Measurements from ENCODE around the gene RUBCNL.

RUBCNL gene

GRCh38 chr13:46343279-46343994 lies 43.6 kb downstream of the RUBCNL start:
- in situ Hi-C loops (cut with MboI; ENCODE audit: low pct_unique_long_range_greater_than_20kb, low sequenced_read_pairs) = no loop called here
- DNase-seq = no peak

- in situ Hi-C loops (cut with MboI; ENCODE audit: low pct_unique_long_range_greater_than_20kb, low sequenced_read_pairs) = no loop called here
- no peak for DNase-seq
Measured at GRCh38 chr13:46342538-46342937, 44.5 kb downstream of the RUBCNL start.

- in situ Hi-C loops (cut with MboI; ENCODE audit: low pct_unique_long_range_greater_than_20kb, low sequenced_read_pairs) = no loop called here
- DNase-seq = peak; percentile 32
Measured at GRCh38 chr13:46341112-46341711, 45.8 kb downstream of the RUBCNL start.

GRCh38 chr13:46340631-46341111 lies 46.4 kb downstream of the RUBCNL start:
- DNase-seq = no peak
- in situ Hi-C loops (cut with MboI; ENCODE audit: low pct_unique_long_range_greater_than_20kb, low sequenced_read_pairs) = no loop called here

GRCh38 chr13:46340011-46340410 lies 47.0 kb downstream of the RUBCNL start:
- DNase-seq = no peak
- in situ Hi-C loops (cut with MboI; ENCODE audit: low pct_unique_long_range_greater_than_20kb, low sequenced_read_pairs) = no loop called here

- peak; percentile 92 for DNase-seq
Measured at GRCh38 chr13:46339035-46339666, 47.9 kb downstream of the RUBCNL start.

GRCh38 chr13:46337700-46338099 lies 49.4 kb downstream of the RUBCNL start:
- no peak for DNase-seq
- in situ Hi-C loops (cut with MboI; ENCODE audit: low pct_unique_long_range_greater_than_20kb, low sequenced_read_pairs) = no loop called here

More at GRCh38 chr13:46339035-46339666, 47.9 kb downstream of the RUBCNL start:
- in situ Hi-C loops (cut with MboI; ENCODE audit: low pct_unique_long_range_greater_than_20kb, low sequenced_read_pairs) = no loop called here

- in situ Hi-C loops (cut with MboI; ENCODE audit: low pct_unique_long_range_greater_than_20kb, low sequenced_read_pairs) = no loop called here
- no peak for DNase-seq
Measured at GRCh38 chr13:46334035-46334822, 52.8 kb downstream of the RUBCNL start.

- in situ Hi-C loops (cut with MboI; ENCODE audit: low pct_unique_long_range_greater_than_20kb, low sequenced_read_pairs) = no loop called here
- DNase-seq = no peak
Measured at GRCh38 chr13:46332772-46333171, 54.3 kb downstream of the RUBCNL start.

- DNase-seq = no peak
- in situ Hi-C loops (cut with MboI; ENCODE audit: low pct_unique_long_range_greater_than_20kb, low sequenced_read_pairs) = no loop called here
Measured at GRCh38 chr13:46329624-46330023, 57.4 kb downstream of the RUBCNL start.

GRCh38 chr13:46327246-46327645 lies 59.8 kb downstream of the RUBCNL start:
- no peak for DNase-seq
- in situ Hi-C loops (cut with MboI; ENCODE audit: low pct_unique_long_range_greater_than_20kb, low sequenced_read_pairs) = no loop called here

GRCh38 chr13:46324976-46325375 lies 62.1 kb downstream of the RUBCNL start:
- in situ Hi-C loops (cut with MboI; ENCODE audit: low pct_unique_long_range_greater_than_20kb, low sequenced_read_pairs) = loop anchor here (25.0 kb wide), 1 partner anchor 713 kb away; the partner anchor contains the start of gene ERICH6B
- no peak for DNase-seq

GRCh38 chr13:46321494-46322225 lies 65.4 kb downstream of the RUBCNL start:
- DNase-seq = peak; percentile 71
- in situ Hi-C loops (cut with MboI; ENCODE audit: low pct_unique_long_range_greater_than_20kb, low sequenced_read_pairs) = loop anchor here (25.0 kb wide), 1 partner anchor 709 kb away; the partner anchor contains the start of gene ERICH6B

- in situ Hi-C loops (cut with MboI; ENCODE audit: low pct_unique_long_range_greater_than_20kb, low sequenced_read_pairs) = loop anchor here (25.0 kb wide), 1 partner anchor 709 kb away; the partner anchor contains the start of gene ERICH6B
- no peak for DNase-seq
Measured at GRCh38 chr13:46320821-46321220, 66.2 kb downstream of the RUBCNL start.

- no peak for DNase-seq
- in situ Hi-C loops (cut with MboI; ENCODE audit: low pct_unique_long_range_greater_than_20kb, low sequenced_read_pairs) = loop anchor here (25.0 kb wide), 1 partner anchor 708 kb away; the partner anchor contains the start of gene ERICH6B
Measured at GRCh38 chr13:46320406-46320805, 66.6 kb downstream of the RUBCNL start.

GRCh38 chr13:46318986-46319385 lies 68.1 kb downstream of the RUBCNL start:
- DNase-seq = no peak
- in situ Hi-C loops (cut with MboI; ENCODE audit: low pct_unique_long_range_greater_than_20kb, low sequenced_read_pairs) = loop anchor here (25.0 kb wide), 1 partner anchor 707 kb away; the partner anchor contains the start of gene ERICH6B

- in situ Hi-C loops (cut with MboI; ENCODE audit: low pct_unique_long_range_greater_than_20kb, low sequenced_read_pairs) = loop anchor here (25.0 kb wide), 1 partner anchor 705 kb away; the partner anchor contains the start of gene ERICH6B
- no peak for DNase-seq
Measured at GRCh38 chr13:46317120-46317519, 69.9 kb downstream of the RUBCNL start.

- in situ Hi-C loops (cut with MboI; ENCODE audit: low pct_unique_long_range_greater_than_20kb, low sequenced_read_pairs) = loop anchor here (25.0 kb wide), 1 partner anchor 703 kb away; the partner anchor contains the start of gene ERICH6B
- DNase-seq = no peak
Measured at GRCh38 chr13:46315491-46316075, 71.5 kb downstream of the RUBCNL start.

All from KBM-7 (cell line).